Measurements from ENCODE around the gene CAD. TPM values are rescaled to one million over a fixed set of nuclear protein-coding genes. Genes with fewer than 3 reads are reported as not detected.
A peak's percentile ranks its signal among the peaks of the same experiment; 100 is the strongest.

The CAD gene
- total RNA-seq, 2 experiments from 2014 or later: 83.7 to 85.1 TPM

DNA sequence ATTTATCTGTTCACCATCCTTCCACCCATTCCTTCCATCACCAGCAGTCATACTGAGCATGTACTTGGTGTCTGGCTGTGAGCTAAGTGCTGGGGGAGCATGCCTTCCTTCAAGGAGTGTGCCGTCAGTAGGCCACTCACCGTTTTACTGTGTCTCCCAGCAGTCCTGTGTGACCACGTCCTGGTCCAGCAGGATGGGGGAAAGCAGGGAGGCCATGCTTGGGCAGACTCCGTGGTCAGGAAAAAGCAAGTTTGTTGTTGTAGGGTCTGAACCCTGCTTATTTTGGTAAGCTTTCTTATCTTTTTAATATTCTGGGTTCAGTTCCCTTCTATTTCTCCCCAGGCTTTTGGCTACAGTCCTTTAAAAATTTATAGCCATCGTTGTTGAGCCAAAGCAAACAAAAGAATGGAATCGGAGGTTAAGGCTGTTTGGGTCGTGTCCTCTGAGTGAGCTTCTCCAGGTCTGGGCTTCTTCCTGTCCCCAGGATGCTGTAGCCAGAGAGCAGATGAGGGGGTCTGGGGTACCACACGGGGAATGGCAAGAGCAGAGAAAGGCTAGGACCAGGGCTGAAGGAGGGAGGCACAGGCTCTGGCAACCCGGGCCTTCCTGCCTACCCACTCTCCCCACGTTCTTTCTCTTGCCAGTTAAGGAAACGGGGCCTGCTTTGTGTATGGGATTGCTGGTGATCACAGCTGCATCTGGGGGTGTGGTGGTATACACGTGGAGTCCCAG, 32.2 kb downstream of the CAD start:
- ChIA-PET POLR2A (interaction anchor here (0.6 to 1.3 kb wide), 3 partner anchors 14 to 180 kb away, joined by 3 to 7 read pairs (median 3); partner anchors contain the start of gene SLC30A3), CTCF (interaction anchor here (0.6 to 5.3 kb wide), 8 partner anchors 9 to 152 kb away, joined by 3 to 70 read pairs (median 3); partner anchors contain the start of genes SLC30A3 and TRIM54)
- no peaks in the 10 kb centered on the region for H3K9me3 Mint-ChIP-seq (ENCODE audit: insufficient read depth)
- no peak overlapping the region for H3K4me3 Mint-ChIP-seq
- no peak for DNase-seq
- no peak overlapping the region for H3K27ac Mint-ChIP-seq
- H3K4me1 Mint-ChIP-seq (ENCODE audit: low read depth): no peaks in the 10 kb centered on the region
- peaks cover 2% of the 10 kb centered on the region for H3K36me3 Mint-ChIP-seq (ENCODE audit: low read depth)
- no peaks in the 10 kb centered on the region for H3K27me3 Mint-ChIP-seq (ENCODE audit: low read depth)
- no peak for ATAC-seq

DNA sequence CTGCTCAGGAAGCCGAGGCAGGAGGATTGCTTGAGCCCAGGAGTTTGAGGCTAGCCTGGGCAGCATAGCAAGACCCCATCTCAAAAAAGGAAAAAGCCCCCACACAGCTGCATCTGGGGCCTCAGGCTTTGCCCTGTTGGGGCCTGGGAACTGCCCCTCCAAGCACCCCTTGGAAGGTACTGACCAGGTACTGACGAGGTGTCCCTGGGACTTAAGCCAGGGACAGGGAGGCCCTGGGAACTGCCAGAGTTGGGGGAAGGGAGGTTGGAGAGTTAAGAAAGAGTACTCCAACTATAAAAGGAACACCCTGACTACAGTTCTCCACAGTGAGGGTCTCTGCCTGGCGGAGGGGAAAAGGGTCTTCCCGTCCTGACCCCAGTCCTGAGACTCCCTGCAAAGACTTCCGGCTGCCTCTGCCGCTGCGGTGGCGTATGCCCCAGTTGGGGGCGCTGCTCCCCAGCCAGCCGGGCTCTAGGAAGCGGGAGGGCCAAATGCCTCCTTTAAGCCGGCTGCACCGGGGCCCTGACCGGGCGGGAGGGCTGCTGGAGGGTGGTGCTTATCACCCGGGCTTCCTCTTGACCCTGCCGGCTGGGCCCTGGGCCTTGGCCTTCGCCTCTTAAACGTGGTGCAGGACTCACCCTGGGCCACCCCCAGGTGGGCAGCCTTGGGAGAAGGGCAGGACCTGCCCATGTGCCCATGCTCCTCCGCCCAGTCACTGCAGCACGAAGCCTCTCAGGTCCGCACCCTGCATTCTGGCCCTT, 32.9 kb downstream of the CAD start:
- Mint-ChIP-seq H3K27me3 (ENCODE audit: low read depth) (peaks cover 2% of the 10 kb centered on the region), H3K36me3 (ENCODE audit: low read depth) (no peaks in the 10 kb centered on the region), H3K4me3 (no peak overlapping the region), H3K4me1 (ENCODE audit: low read depth) (no peaks in the 10 kb centered on the region), H3K27ac (no peak overlapping the region), H3K9me3 (ENCODE audit: insufficient read depth) (no peaks in the 10 kb centered on the region)
- ChIA-PET CTCF (interaction anchor here (0.8 to 5.3 kb wide), 9 partner anchors 10 to 153 kb away, joined by 3 to 70 read pairs (median 5); partner anchors contain the start of genes SLC30A3 and TRIM54), POLR2A (no interaction called here)
- ATAC-seq (peak; percentile 81), DNase-seq (peak; percentile 70)

DNA sequence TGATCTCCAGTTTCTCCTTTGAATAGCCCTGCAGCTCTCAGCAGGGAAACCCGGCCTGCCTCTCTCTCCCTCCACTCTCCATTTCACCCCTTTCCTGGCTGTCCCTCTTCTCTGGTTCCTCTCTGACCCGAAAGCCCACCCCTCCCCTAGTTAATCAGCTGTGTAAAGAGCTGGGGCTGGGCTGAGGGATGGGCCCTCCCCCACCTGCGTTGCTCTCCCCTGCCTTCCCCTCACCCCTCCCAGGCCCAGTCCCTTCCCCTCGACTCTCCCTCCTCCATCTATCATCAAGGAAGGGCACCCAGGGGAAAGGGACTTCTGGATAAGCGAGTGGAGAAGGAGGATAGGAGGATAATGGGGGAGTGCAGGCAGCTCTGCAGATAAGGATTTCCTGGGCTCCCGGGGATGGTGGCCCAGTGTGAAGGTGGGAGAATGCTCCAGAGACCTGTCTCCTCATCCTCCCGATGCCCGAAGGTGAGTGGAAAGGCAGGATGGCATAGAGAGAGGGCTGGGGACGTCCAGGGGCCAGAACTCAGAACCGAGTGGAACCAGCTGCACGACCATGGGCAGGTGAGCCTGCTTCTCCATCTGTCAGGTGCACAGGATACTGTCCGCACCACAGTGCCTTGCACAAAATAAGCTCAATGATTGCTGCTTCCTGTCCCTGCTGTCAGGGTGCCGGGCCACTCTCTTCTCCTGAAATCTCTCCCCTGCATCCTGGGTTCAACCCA, 33.6 kb downstream of the CAD start:
- ChIA-PET CTCF (interaction anchor here (1.0 to 5.3 kb wide), 6 partner anchors 16 to 61 kb away, joined by 3 to 70 read pairs (median 6); partner anchors contain the start of gene TRIM54), POLR2A (interaction anchor here (0.6 kb wide), 1 partner anchor 9 kb away, joined by 3 read pairs; no protein-coding TSS in a partner anchor)
- H3K36me3 Mint-ChIP-seq (ENCODE audit: low read depth): no peaks in the 10 kb centered on the region
- no peak overlapping the region for H3K27ac Mint-ChIP-seq
- DNase-seq (no peak), ATAC-seq (no peak)
- H3K4me1 Mint-ChIP-seq (ENCODE audit: low read depth): no peaks in the 10 kb centered on the region
- H3K27me3 Mint-ChIP-seq (ENCODE audit: low read depth): peaks cover 7% of the 10 kb centered on the region
- no peaks in the 10 kb centered on the region for H3K9me3 Mint-ChIP-seq (ENCODE audit: insufficient read depth)
- no peak overlapping the region for H3K4me3 Mint-ChIP-seq

DNA sequence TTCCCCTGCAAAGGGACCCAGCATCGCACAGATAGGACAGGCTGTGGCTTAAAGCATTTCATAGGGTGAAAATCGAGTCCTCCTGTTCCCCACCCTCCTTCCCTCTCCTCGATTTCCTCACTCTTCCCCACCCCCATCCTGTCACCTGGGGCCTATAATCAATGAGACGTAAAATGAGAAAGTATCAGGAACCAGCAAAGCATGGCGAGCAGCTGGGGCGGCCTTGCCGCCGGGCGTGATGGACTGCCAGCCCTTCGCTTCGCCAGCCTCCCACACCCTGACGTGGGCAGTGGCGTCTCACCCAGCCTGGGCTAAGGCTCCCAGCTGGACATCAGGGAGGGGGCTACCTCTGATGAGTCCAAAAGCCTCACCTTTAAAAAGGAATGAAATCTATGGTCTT, 34.6 kb downstream of the CAD start:
- ChIA-PET CTCF (interaction anchor here (1.0 to 5.3 kb wide), 6 partner anchors 15 to 60 kb away, joined by 3 to 70 read pairs (median 6); partner anchors contain the start of gene TRIM54), POLR2A (no interaction called here)
- no peaks in the 10 kb centered on the region for H3K9me3 Mint-ChIP-seq (ENCODE audit: insufficient read depth)
- H3K36me3 Mint-ChIP-seq (ENCODE audit: low read depth): no peaks in the 10 kb centered on the region
- peaks cover 10% of the 10 kb centered on the region for H3K27me3 Mint-ChIP-seq (ENCODE audit: low read depth)
- H3K4me3 Mint-ChIP-seq: no peak overlapping the region
- DNase-seq (no peak), ATAC-seq (no peak)
- no peaks in the 10 kb centered on the region for H3K4me1 Mint-ChIP-seq (ENCODE audit: low read depth)
- no peak overlapping the region for H3K27ac Mint-ChIP-seq

DNA sequence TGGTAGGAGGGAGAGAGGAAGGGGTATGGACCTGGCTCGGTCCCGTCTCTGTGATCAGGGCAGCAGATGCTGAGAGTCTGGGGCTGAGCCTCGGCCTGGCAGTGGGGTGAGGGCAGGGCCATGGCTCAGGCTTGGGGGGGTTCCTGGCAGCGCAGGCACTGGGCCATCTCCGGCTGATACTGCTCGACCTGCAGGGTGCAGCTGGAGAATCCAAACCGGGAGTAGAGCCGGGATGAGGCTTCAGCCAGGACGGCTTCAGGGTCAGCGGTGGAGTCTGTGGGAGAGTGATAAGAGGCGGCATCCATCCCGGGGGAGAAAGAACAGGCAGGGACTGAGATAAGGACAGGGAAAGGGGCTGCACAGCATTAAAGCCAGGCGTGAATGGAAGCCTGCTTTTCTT, 38.0 kb downstream of the CAD start:
- no peak for DNase-seq
- CTCF ChIA-PET: interaction anchor here (1.4 to 2.2 kb wide), 2 partner anchors 10 to 25 kb away, joined by 4 to 10 read pairs; no protein-coding TSS in a partner anchor
- no peak for ATAC-seq
- H3K27ac Mint-ChIP-seq: no peak overlapping the region
- POLR2A ChIA-PET: no interaction called here
- no peaks in the 10 kb centered on the region for H3K36me3 Mint-ChIP-seq (ENCODE audit: low read depth)
- no peak overlapping the region for H3K4me3 Mint-ChIP-seq
- H3K4me1 Mint-ChIP-seq (ENCODE audit: low read depth): no peaks in the 10 kb centered on the region
- H3K27me3 Mint-ChIP-seq (ENCODE audit: low read depth): peaks cover 21% of the 10 kb centered on the region
- H3K9me3 Mint-ChIP-seq (ENCODE audit: insufficient read depth): no peaks in the 10 kb centered on the region

DNA sequence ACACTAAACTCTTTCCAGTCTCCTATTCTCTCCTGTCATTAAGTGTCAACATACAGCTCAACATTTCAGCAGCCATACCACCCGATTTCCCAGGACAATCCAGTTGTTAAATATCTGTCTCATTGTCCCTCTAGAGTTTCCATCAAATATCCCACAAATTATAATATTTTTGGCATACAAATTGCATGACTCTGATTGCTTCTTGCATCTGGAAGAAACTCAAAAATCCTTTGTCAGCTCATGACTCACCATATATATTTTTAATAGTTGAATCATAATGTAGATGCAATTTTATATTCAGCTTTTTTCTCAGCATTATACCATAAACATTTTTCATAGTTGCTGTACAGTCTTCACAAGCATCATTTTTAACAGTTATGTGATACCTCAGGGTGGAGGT, 38.5 kb downstream of the CAD start:
- CTCF ChIA-PET: interaction anchor here (1.0 to 2.2 kb wide), 3 partner anchors 9 to 47 kb away, joined by 3 to 10 read pairs (median 4); no protein-coding TSS in a partner anchor
- DNase-seq: no peak
- Mint-ChIP-seq H3K4me3 (no peak overlapping the region), H3K27me3 (ENCODE audit: low read depth) (peaks cover 25% of the 10 kb centered on the region), H3K4me1 (ENCODE audit: low read depth) (no peaks in the 10 kb centered on the region), H3K27ac (no peak overlapping the region), H3K36me3 (ENCODE audit: low read depth) (no peaks in the 10 kb centered on the region), H3K9me3 (ENCODE audit: insufficient read depth) (no peaks in the 10 kb centered on the region)
- POLR2A ChIA-PET: no interaction called here
- ATAC-seq: no peak

DNA sequence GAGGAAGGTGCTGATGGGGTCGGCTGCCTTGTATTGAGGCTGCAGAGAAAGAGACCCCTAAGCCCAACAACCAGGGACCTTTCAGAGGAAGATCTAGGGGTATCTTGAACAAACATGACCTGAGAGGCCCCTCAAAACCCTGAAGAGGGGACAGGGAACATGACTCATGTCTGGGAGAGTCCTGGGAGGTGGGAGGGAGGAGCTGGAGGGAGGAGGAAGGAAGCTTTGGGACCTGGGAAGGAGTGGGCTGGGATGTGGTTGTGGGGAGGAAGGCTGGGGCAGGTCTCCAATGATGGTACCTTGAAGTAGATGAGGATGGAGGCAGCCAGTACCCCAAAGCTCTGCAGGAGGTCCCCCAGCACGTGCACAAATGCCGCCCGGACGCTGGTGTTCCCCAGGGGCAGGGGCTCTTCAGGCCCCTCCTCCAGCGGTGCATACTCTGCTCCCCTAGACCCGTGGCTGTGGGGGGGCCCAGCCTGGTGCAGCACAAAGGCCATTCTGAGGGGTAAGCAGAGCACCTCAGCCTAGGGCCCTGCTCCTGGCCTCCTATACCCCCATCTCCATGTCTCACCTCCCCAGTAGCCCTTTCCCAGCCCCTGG, 39.8 kb downstream of the CAD start:
- no peak for DNase-seq
- Mint-ChIP-seq H3K27ac (no peak overlapping the region), H3K27me3 (ENCODE audit: low read depth) (peaks cover 37% of the 10 kb centered on the region), H3K4me1 (ENCODE audit: low read depth) (peaks cover 4% of the 10 kb centered on the region), H3K9me3 (ENCODE audit: insufficient read depth) (no peaks in the 10 kb centered on the region), H3K4me3 (no peak overlapping the region), H3K36me3 (ENCODE audit: low read depth) (no peaks in the 10 kb centered on the region)
- ChIA-PET POLR2A (interaction anchor here (0.6 kb wide), 1 partner anchor 428 kb away, joined by 3 read pairs; no protein-coding TSS in a partner anchor), CTCF (interaction anchor here (2.2 kb wide), 1 partner anchor 23 kb away, joined by 10 read pairs; no protein-coding TSS in a partner anchor)
- no peak for ATAC-seq

DNA sequence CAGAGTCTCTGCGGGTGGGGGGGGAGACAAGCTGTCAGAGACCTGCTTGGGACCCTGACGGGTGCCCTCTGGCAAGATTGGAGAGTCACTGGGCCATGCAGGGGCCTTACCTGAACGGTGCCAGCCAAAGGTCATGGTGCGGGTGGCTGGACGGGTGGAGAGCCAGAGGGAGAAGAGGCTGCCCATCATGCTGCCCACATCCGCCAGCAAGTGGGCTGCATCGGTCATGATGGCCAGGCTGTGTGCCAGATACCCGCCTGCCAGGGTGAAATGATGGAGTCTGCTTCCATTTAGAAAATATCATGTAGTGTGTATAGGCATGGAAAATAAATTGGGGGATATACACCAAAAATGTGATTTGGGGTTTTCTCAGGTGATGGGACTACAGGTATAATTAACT, 40.9 kb downstream of the CAD start:
- ATAC-seq: no peak
- no peaks in the 10 kb centered on the region for H3K9me3 Mint-ChIP-seq (ENCODE audit: insufficient read depth)
- peaks cover 5% of the 10 kb centered on the region for H3K4me1 Mint-ChIP-seq (ENCODE audit: low read depth)
- H3K27me3 Mint-ChIP-seq (ENCODE audit: low read depth): peaks cover 38% of the 10 kb centered on the region
- no peak overlapping the region for H3K4me3 Mint-ChIP-seq
- H3K36me3 Mint-ChIP-seq (ENCODE audit: low read depth): no peaks in the 10 kb centered on the region
- POLR2A ChIA-PET: no interaction called here
- CTCF ChIA-PET: interaction anchor here (2.2 kb wide), 1 partner anchor 21 kb away, joined by 8 read pairs; no protein-coding TSS in a partner anchor
- H3K27ac Mint-ChIP-seq: no peak overlapping the region
- DNase-seq: no peak

DNA sequence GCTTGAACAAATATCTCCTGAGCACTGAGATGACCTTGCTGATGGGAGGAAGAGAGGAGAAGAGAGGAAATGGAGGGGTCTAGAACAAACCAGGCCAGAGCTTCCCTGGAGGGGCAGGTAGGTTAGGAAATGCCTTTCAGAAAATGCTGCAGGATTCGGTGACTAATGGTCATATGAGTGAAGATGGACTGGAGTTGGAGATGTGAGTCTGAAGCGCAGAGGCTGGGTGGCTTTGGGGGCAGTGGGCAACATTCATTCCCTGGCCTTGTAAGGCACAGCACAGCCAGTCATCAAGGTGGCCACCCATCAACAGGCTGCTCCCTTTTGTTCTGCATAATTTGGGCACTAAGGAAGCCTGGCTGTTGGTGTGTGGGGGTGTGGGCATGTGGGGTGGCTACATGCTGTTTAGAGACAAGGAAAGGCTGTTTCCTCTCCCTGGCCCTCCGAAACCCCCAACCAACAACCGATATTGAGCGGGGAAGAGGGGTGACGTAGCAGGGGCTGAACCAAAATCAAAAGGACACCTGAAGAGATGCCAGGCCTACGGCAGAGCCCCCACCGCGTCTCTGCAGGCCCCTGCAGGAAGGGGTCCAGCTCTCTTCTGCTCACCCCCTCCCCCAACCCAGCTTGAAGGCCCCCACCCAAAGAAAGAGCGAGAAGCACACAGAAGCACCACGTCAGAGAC, 44.2 kb downstream of the CAD start:
- ATAC-seq (no peak), DNase-seq (no peak)
- no peaks in the 10 kb centered on the region for H3K36me3 Mint-ChIP-seq (ENCODE audit: low read depth)
- peak overlapping the region; percentile 37 for H3K4me3 Mint-ChIP-seq
- POLR2A ChIA-PET: no interaction called here
- H3K4me1 Mint-ChIP-seq (ENCODE audit: low read depth): peaks cover 26% of the 10 kb centered on the region
- H3K9me3 Mint-ChIP-seq (ENCODE audit: insufficient read depth): no peaks in the 10 kb centered on the region
- CTCF ChIA-PET: interaction anchor here (1.6 to 6.1 kb wide), 2 partner anchors 41 to 92 kb away, joined by 3 to 45 read pairs; no protein-coding TSS in a partner anchor
- H3K27ac Mint-ChIP-seq: no peak overlapping the region
- peaks cover 46% of the 10 kb centered on the region for H3K27me3 Mint-ChIP-seq (ENCODE audit: low read depth)

DNA sequence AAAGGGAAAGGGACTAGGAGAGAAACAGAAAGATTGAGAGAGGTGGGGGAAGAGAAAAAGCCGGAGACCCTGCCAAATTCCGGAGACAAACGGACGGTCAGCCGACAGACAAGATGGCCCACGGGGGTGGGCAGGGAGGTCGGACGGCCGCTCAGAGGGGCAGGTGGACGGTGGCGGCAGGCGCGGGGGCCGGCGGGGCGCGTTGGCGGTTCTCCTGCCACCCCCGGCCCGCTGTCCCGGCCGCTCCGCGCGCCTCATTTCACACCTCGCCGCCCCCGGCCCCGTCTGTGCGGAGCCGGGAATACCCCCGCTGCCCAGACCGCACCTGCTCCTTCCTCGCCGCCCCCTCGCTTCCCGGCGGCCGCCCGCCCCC, 44.7 kb downstream of the CAD start:
- peak overlapping the region; percentile 37 for H3K4me3 Mint-ChIP-seq
- ChIA-PET POLR2A (no interaction called here), CTCF (interaction anchor here (1.6 to 6.1 kb wide), 2 partner anchors 41 to 92 kb away, joined by 3 to 45 read pairs; no protein-coding TSS in a partner anchor)
- peaks cover 46% of the 10 kb centered on the region for H3K27me3 Mint-ChIP-seq (ENCODE audit: low read depth)
- ATAC-seq (no peak), DNase-seq (no peak)
- no peak overlapping the region for H3K27ac Mint-ChIP-seq
- H3K36me3 Mint-ChIP-seq (ENCODE audit: low read depth): no peaks in the 10 kb centered on the region
- peaks cover 26% of the 10 kb centered on the region for H3K4me1 Mint-ChIP-seq (ENCODE audit: low read depth)
- no peaks in the 10 kb centered on the region for H3K9me3 Mint-ChIP-seq (ENCODE audit: insufficient read depth)

All from activated CD8-positive, alpha-beta T cell treated with anti-CD3 and anti-CD28 coated beads, Interleukin-2, amount 10 ng/mL, durations not matched to agents 7 days and 5 days (primary cell).